GM18498 (cell line): ENCODE data around the gene AOPEP.

Experiments
- ATAC-seq: cut with Tn5 transposase; IDR thresholded peaks from one replicate; pipeline ENCODE4 v1.9.1; 2021; ENCODE audit warnings: mild to moderate bottlenecking, moderate library complexity; ENCODE audit not compliant: unreplicated experiment

The AOPEP gene

GRCh38 chr9:94726495-94727191, at the start of gene AOPEP:
Gene AOPEP (plus strand): TSS chr9:94726699. CDS start chr9:94759784, 33,085 bp downstream.
- peak; percentile 96 for ATAC-seq

GRCh38 chr9:94677929-94678328, 48.6 kb upstream of the AOPEP start:
- ATAC-seq, result no peak

GRCh38 chr9:94679587-94679986, 46.9 kb upstream of the AOPEP start:
- ATAC-seq, result no peak

GRCh38 chr9:94680020-94680419, 46.5 kb upstream of the AOPEP start:
- no peak for ATAC-seq

GRCh38 chr9:94680621-94681020, 45.9 kb upstream of the AOPEP start:
- ATAC-seq, result no peak

GRCh38 chr9:94681508-94681907, 45.0 kb upstream of the AOPEP start:
- ATAC-seq, result peak; percentile 65

GRCh38 chr9:94685359-94685758, 41.1 kb upstream of the AOPEP start:
- no peak for ATAC-seq

- no peak for ATAC-seq
Observed at GRCh38 chr9:94687451-94687850, 39.0 kb upstream of the AOPEP start.

GRCh38 chr9:94690344-94690743, 36.2 kb upstream of the AOPEP start:
- no peak for ATAC-seq

GRCh38 chr9:94692601-94693000, 33.9 kb upstream of the AOPEP start:
- no peak for ATAC-seq

- no peak for ATAC-seq
Observed at GRCh38 chr9:94693485-94694204, 32.9 kb upstream of the AOPEP start.

- no peak for ATAC-seq
Observed at GRCh38 chr9:94696545-94696944, 30.0 kb upstream of the AOPEP start.

- ATAC-seq, result no peak
Observed at GRCh38 chr9:94697972-94698581, 28.4 kb upstream of the AOPEP start.

- no peak for ATAC-seq
Observed at GRCh38 chr9:94699715-94700373, 26.7 kb upstream of the AOPEP start.

- ATAC-seq, result no peak
Observed at GRCh38 chr9:94700445-94700844, 26.1 kb upstream of the AOPEP start.

- ATAC-seq, result no peak
Observed at GRCh38 chr9:94703488-94704140, 22.9 kb upstream of the AOPEP start.

- ATAC-seq, result no peak
Observed at GRCh38 chr9:94705162-94705702, 21.3 kb upstream of the AOPEP start.

GRCh38 chr9:94706922-94707321, 19.6 kb upstream of the AOPEP start:
- no peak for ATAC-seq

GRCh38 chr9:94713436-94714215, 12.9 kb upstream of the AOPEP start:
- no peak for ATAC-seq

- no peak for ATAC-seq
Observed at GRCh38 chr9:94714494-94714893, 12.0 kb upstream of the AOPEP start.
